GM21447 (cell line): ENCODE results near the gene TMEM255B.

Experiments used
- ATAC-seq: cut with Tn5 transposase; IDR thresholded peaks from one replicate; pipeline ENCODE4 v1.9.1; 2021; ENCODE audit not compliant: unreplicated experiment

The TMEM255B gene

DNA sequence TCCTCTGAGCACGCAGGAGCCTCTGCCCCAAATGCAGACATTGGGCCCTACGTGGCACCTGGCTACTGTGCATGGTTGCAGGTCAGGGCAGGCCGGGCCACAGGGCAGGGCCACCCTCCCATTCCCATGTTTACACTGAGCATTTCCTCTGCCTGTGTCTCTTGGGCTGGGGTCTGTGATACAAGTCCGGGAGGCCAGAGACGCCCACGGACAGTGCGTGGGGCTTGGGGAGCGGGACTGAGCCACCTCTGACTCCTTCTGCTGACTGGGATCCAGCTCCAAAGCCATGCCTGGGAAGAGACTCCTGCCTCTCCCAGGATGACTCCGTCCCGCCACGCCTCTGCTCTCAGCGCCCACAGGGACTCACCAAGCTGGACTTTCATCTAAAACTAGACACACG, 86.0 kb downstream of the TMEM255B start:
- no peak for ATAC-seq

DNA sequence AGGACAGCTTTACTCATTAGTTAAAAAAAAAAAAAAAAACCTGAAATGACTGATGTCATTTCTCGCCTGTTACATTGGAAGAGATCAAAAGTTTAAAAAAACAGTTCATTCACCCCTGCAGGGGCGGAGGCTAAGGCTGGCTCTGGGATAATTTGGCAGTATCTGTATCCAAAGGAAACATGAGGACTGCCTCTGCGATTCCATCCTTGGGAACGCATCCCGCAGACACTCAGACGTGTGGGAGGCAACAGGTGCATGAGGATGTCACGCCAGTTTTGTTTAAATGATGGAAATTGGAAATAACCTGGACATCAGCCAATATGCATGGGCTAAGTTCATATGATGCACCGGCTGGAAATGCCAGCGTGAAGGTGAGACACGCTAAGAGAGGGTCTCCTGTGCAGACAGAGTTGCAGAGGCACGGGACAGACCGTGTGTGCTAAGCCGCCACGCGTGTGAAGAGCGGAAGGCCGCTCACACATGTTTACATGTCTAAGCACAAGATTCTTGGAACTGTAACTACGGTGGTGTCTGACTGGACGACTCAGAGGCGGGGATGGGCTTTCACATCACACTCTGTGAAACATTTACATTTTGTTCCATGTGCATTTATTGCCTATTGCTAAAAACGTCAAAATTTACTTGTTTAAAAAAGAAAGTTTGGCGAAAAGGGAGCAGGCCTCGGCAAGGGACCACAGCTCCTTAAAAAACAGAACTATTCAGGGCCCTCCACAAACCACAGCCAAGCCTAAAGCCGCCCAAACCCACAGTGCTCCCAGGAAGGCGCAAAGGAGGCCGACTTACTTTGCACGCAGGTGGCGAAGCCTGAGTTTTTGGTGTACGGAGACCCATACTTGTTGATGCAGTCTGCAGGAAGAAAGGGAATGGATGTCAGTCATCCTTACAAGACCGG, 87.0 kb downstream of the TMEM255B start:
- ATAC-seq: no peak

DNA sequence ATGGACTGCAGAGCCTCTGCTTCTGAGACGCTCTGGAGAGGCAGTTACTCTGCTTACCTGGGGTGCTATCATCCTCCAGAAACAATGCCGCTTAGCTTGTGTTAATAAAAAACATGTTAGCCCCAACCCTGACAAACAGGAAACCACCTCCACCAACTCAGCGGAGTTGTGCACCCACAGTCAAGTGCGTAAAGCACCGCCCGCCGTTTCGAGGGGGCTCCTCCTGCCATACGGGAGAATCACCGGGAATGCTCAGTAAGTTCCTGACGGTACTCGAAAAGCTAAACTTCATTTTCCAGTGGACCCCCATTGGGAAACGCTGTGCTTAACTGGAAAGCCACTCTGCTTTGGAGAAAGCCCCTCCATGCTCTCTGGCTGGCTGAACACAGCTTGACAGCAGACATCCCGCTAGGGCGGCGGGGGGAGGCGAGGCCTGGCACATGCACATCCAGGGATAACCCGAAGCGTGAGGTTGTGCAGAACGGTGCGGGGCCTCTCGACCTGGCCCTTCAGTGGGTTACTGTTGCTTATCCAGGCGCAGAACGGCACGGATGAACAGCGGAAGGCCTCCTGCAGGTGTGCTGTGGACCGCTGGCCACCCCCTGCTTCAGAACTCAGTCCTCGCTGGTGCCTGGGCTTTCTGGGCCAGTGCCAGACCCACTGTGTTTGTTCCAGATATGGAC, 87.8 kb downstream of the TMEM255B start:
- ATAC-seq: no peak

DNA sequence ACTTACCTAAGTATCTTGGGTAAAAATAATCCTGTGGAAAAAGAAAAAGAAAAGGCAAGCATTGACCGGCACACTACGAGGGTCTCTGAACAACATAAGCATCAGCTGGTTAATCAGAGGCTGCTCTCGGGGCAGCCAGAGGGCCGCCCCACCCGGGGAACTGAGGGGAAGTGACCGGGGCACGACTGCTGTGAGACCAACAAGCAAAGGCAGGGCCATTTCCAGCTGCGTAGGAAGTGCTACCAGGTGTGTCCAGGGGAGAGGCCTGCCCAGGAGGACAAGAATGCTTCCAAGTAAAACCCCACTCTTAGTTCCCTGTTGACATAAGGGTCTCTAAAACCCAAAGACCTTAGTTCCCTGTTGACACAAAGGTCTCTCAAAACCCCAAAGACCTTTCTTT, 89.0 kb downstream of the TMEM255B start:
- ATAC-seq: no peak

DNA sequence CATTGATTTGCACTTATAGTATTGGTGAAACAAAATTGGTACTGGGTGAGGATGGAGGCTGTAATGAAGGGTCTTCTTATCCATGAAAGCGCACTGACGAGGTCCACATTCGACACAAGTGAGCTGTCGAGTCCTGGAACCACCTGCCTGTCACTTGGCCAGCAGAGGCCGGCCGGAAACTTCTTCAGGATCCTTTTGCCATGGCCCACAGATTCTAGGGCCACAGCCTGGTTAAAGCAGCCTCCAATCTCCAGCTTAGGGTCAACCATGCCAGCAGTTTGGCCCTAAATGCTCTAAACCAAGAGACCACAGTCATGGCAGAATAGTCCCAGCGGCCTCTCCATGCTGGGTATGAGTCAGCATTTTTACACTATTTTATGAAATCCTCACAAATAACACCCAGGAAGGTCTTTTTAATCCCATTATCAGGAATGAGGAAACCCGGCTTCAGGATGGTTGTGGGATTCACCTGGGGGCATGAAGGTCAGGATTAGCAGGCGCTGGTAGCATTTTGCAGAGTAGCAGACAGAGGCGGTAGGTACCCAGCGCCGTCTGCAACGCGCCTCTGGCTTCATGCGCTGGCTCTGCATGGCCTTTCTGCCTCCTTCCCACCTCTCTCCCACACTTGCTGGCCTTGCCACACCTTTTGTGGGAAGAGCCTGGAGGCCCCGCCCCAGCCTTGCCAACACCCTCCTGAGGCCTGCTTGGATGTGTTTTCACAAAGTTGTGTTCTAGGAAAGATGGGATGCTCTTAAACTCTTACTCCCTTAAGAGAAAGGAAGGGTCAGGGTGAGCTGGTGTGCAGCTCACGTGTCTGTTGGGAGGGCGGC, 89.6 kb downstream of the TMEM255B start:
- ATAC-seq: no peak

DNA sequence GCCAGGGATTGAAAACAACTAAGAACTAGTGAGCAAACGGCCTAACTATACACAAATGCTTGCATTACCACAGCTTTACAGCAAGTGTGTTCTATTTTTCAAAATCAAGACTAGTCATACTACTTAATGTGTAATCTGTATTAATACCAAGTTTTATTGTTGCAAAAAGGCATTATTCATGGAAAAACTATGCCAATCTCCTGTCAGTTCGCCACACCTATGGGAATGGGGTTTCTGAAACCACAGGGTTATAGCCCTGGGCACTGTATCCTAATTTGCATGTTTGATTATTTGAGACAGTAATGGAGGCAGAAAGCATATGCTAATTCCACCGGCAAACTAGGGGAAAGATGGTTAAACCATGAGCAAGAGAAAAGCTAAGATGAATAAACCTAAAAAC, 90.5 kb downstream of the TMEM255B start:
- ATAC-seq: no peak

DNA sequence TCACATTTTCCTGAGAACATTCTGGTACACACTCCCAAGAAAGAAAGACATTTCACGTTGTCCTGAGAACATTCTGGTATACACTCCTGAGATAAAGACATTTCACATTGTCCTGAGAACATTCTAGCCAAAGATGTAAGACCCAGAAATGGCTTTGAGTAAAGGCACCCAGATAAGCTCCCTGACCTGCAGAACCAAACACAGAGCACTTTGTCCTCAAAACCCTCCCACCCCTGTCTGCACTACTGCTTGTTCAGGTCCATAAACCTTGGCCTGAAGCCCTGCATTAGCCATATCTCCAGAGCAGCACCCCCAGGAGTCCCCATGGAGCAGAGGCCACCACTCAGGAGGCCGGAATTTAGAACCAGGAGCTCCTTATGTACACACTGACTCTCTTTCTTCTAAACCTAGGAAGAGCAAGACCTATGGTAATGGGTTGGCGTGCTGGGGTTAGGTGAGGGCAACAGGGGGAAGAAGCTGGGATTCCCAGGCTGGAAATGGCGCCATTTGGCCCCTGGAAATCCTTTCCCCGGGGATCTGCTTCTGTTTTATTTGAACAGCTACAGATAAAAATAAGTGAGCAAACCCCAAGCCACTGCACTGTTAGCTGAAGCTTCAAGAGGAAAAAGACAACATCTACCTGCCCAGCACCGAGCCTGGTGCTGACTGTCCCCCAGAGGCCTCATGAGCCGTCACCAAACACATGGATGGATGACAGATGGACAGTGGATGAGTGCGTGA, 91.1 kb downstream of the TMEM255B start:
- ATAC-seq: no peak

DNA sequence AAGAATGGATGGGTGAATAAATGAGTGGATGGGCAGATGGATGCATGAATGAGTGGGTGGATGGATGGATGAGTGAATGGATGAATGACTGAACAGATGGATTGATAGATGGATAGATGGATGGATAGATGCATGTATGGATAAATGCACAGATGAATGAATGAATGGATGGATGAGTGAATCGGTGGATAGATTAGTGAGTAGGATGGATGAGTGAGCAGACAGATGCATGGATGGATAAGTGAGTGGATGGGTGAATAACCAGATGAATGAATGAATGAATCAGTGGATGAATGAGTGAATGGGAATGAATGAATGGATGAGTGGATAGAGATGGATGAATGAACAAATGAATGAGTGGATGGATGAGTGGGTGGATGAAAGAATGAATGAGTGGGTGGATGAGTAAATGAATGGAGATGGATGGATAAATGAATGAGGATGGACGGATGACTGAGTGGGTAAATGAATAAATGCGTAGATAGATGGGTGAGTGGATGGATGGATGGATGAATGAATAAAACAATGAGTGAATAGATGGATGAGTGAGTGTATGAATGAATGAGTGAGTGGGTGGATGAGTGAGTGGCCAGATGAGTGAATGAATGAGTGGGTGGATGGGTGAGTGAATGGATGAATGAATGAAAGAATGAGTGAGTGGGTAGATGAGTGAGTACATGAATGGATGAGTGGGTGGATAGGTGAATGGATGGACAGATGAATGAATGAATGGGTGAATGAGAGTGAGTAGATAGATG, 91.9 kb downstream of the TMEM255B start:
- ATAC-seq: no peak

DNA sequence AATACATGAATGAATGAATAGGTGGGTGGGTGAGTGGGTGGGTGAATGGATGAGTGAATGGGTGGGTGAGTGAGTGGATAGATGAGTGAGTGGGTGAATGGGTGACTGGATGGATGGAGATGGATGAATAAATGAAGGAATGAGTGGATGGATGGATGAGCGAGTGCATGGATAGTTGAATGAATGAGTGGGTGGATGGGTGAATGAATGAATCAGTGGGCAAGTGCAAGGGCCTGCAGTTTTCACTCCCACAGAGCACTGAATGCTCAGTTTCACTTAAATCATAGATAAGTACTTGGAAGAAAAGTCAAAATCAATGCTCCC, 92.4 kb downstream of the TMEM255B start:
- ATAC-seq: no peak

DNA sequence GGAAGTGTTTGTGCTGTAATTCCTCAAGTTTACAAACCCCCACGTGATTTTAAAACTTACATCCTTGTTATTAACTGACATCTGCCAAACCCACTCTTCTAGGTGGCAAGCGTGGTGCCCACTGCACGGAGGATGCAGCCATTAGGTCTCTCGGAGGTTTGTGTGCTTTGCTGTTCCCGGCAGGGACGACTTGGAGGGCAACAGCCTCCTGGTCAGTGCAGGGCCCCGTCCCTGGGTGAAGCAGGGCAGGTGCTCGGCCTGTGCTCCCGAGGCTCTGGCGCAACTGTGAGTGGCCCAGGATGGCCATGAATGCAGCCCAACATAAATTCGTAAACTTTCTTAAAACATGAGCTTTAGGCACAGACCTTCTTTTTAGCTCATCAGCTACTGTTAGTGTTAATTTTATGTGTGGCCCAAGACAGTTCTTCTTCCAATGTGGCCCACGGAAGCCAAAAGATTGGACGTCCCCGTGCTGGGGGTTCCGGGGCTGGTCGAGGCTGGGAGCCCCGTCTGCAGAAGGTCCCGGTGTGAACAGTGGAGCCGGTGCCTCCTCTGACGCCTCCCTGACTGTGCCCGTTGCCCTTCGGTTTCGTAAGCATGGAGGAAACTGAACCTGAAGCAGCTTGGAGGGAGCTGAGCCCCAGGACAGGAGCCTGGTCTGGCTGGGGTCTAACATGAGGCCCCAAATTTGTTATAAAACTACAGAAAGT, 93.0 kb downstream of the TMEM255B start:
- ATAC-seq: no peak

DNA sequence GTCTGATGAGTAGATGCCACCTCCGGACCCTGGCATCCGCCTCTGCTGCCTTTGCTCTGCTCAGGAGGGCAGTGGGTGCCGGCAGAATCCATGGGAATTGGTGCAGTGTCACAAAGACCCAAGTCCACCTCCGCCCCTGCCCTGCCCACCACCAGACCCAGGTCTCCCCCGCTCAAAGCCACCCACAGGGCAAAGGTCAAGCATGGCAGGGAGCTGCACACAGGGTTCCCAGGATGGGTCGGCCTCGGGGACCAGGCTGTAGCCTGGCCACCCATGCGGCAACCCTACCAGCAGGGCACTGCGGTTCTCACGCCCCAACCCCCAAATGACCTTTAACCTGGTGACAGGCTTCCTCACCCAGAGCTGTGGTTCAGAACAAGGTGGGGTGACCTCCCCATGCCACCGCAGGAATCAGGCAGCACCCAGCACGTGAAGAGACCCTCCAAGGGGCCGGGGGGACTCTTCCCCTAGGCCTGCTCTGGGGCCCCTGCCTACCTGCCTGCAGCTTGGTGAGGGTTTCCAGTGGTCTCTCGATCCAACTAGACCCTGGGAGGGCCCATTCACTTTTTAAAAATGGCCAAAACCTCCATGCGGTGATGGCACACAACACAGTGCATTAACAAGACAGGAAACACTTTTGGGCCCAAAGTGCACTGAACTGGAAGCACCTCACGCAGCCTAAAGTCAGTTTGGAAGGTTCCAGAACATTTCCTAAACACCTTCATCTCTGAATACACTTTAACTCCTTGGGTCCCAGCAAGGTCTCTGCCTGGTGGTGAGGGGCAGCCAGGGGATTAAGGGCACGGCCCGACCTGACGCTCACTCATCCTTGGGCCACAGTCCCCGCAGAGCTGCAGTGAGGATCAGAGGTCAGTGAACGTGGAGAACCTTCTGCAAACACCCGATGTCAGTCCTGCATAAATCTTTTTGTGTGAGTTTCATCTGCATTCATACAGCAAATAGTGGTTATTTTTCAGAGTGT, 93.8 kb downstream of the TMEM255B start:
- no peak for ATAC-seq

DNA sequence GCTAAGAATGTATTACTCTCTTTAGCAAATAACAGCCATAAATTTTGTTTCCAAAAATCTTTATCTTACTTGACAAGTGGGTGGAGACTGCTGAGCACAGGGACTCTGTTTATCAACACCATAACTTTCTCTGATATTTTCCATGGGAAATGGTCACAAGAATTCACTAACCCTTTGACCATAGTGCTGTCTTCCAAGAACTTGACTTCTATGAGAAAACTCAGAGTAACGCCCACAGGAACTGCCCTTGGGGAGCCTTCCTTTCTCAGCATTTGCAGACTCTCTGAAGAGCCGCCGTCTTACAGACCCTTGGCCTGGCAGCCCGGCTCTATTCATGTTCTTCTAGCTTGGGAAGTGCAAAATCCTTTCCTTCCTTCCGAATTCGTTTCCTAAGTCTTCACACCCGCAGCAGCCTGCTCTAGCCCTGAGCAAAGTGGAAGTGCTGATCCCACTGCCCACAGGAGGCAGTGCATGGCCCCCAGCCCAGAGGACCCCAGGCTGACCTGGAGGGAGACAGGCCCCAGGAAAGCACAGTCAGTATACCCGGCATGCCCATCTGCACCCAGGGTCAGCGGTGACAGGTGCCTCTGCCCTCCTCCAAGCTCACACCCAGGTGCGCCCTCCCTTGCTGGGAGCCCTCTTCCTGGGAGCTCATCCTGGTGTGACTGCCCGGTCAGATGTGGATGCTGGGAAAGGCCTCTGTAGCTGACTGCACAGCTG, 94.7 kb downstream of the TMEM255B start:
- ATAC-seq: no peak

DNA sequence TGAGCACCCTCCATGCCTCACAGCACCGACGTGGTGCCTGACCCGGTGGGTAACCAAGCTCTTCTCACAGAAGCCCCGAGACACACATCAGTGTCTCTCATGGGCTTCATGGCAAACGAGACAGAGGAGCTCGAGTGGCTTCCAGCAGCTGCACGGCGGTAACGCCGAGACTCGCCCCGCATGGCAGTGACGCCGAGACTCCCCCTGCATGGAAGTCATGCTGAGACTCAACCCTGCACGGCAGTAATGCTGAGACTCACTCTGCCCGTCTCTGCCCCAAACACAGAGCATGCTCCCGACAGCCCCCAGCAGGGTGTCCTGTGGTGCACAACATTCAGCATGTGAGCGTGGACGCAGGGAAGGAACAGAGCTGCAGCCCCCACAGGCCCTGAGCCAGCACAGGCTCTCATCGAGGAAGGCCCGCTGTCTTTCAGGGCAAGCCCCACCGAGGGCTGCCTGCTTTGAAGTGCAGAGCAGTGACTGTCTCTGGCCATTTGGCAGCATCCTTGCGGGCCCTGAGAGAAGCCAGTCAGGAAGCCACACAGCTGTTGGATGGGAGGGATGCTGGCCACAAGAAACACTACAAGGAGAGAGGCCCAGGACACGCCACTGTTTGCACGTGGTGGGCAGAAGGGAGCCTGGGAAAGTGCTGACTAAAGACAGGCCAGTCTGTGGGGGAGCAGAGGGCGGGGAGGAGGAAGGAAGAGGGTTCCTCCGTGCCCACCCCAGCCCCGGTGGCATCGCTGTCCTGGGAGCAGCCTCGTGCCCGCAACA, 95.4 kb downstream of the TMEM255B start:
- no peak for ATAC-seq

DNA sequence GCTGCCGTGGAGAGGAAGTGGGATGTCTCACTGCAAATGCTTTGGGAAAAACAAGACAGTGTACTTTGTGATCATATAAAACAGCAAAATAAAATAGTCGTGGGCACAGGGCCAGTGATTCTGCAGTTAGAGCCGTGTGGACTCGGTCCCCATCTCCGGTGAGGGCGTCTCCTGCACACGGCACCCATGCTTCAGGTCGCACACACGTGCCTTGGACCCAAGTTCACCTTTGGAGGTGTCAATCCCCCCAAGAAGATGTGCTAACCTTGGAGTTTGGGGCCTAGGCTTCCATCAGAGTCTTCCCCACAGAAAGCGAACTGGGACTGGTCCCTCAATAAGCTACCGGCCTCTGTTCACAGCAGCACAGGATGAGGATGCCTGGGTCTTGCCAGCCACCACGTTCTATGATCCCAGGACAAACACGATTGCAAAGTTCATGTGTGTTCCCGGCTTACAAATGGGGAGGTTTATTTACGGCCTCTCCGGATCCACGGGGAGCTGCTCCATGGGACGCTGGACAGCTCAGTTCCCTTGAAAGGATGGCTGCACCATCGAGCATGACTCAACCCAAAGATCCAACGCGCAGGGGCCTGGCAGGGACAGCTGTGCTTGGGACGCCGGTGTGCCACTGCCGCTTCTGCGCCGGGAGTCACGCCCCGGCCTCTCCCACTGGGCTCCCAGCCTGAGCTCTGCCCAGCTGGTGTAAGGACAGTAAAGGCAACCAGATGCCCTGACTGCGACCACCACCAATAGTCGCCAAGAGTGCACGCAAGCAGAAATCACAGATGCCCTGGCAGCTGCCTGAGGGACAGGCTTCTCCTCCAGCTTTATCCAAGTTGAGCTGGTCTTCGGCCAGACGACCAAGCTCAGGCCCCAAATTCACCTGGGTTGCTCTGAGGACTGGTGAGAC, 96.2 kb downstream of the TMEM255B start:
- ATAC-seq: no peak

DNA sequence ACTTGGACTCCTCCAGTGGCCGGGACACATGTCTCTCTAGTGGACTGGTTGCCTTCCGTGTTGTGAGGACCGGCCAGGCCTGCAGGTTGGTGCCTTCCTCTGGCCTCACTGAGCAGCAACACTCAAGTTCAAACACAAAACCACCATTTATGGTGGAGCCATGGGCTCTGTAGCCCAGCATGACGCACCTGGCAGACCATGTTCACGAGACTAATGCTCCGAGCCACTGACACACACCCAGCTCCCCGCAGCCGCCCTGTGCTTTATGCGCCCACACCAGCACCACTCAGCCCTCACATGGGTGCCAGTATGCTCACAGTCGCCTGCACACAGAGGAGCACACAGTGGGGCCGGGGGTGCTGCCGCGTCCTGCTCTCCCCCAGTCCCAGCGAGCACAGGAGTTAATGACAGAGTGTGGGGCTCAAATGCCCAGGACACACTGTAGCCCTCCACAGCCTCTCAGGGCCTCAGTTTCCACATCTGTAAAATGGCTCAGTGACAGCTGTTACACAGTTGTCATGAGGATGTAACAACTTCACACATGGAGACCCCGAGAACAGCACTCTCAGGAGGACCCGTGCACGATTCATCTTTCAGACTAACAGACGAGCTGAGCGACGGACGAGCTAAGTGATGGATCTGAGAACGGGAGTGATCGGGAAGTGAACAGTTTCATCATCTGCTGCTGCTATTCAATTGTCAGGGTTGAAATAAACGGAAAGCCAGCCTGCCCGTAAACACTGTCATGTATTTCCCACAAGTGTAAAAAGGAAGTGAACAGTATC, 97.1 kb downstream of the TMEM255B start:
- ATAC-seq: no peak
